SH-SY5Y (cell line): ENCODE data around the gene CCN5.

Experiments
- GATA2 ChIP-seq: IDR thresholded peaks from 2 replicates; pipeline ENCODE4 v1.6.1; 2011; ENCODE audit warnings: mild to moderate bottlenecking, low read depth, low read length
- GATA3 ChIP-seq: IDR thresholded peaks from 2 replicates; pipeline ENCODE4 v1.6.1; 2011; ENCODE audit warnings: low read depth, mild to moderate bottlenecking, low read length, moderate library complexity

The CCN5 gene

GRCh38 chr20:44768256-44768655 is 53.1 kb downstream of the CCN5 start:
- TF ChIP-seq GATA3: no peak
- TF ChIP-seq GATA2: no peak

GRCh38 chr20:44768854-44769480 is 53.8 kb downstream of the CCN5 start:
- no peak for TF ChIP-seq GATA3
- TF ChIP-seq GATA2: no peak

- TF ChIP-seq GATA3: no peak
These were observed 54.3 kb downstream of the CCN5 start for GRCh38 chr20:44769481-44769863.

- no peak for TF ChIP-seq GATA2
- TF ChIP-seq GATA3: no peak
These were observed 55.5 kb downstream of the CCN5 start for GRCh38 chr20:44770484-44771171.

GRCh38 chr20:44771172-44771535 is 56.0 kb downstream of the CCN5 start:
- no peak for TF ChIP-seq GATA2
- TF ChIP-seq GATA3: no peak

- TF ChIP-seq GATA3 (no peak), GATA2 (no peak)
These were observed 57.5 kb downstream of the CCN5 start for GRCh38 chr20:44772636-44773035.

- TF ChIP-seq GATA2 (no peak), GATA3 (no peak)
These were observed 58.1 kb downstream of the CCN5 start for GRCh38 chr20:44773070-44773829.

GRCh38 chr20:44776980-44777379 is 61.8 kb downstream of the CCN5 start:
- TF ChIP-seq GATA3: no peak
- no peak for TF ChIP-seq GATA2
